H1 (cell line): ENCODE data around the gene ANKRD60. TPM values are rescaled to one million over a fixed set of nuclear protein-coding genes. Genes with fewer than 3 reads are reported as not detected.

Experiments
- CTCF ChIA-PET: fragments of 300-600 bp; sonication (Branson Sonifier 250); formaldehyde crosslinking; loops from one replicate; lab custom pipeline; 2021; ENCODE audit not compliant: partially characterized antibody; lab: Charles Lee
- POLR2A ChIA-PET: fragments of 300-600 bp; sonication (Branson Sonifier 250); formaldehyde crosslinking; loops from one replicate; lab custom pipeline; 2021; ENCODE audit warnings: inconsistent platforms; ENCODE audit not compliant: partially characterized antibody; lab: Charles Lee
- DNase-seq, 2 experiments: peaks; one replicate each; pipeline versions ENCODE4 v3.0.0 to v3.0.0-alpha.2; 2010 to 2022; ENCODE audit warnings: low spot score in 2 of 2, low read depth in 1 of 2, mixed read lengths in 1 of 2
- FAIRE-seq: peaks from 2 replicates; lab custom pipeline; 2011; peaks lifted over from hg19 to GRCh38; lab: Jason Lieb, UNC
- H2AFZ ChIP-seq: 2 replicates; pipeline ENCODE4 v1.8.1; 2012; ENCODE audit warnings: low read length, inconsistent platforms
- H2AK5ac ChIP-seq: 2 replicates; pipeline ENCODE4 v1.6.1; 2013; ENCODE audit warnings: low read depth, low read length
- H2BK120ac ChIP-seq: replicated peaks from 2 replicates; pipeline ENCODE3; 2013; ENCODE audit warnings: low read depth, low read length, inconsistent platforms
- H2BK12ac ChIP-seq: 2 replicates; pipeline ENCODE4 v1.6.1; 2013; ENCODE audit warnings: low read depth, low read length
- H2BK15ac ChIP-seq: 2 replicates; pipeline ENCODE4 v1.6.1; 2013; ENCODE audit warnings: low read length
- H2BK20ac ChIP-seq: 2 replicates; pipeline ENCODE4 v1.6.1; 2013; ENCODE audit warnings: low read length
- H2BK5ac ChIP-seq: 2 replicates; pipeline ENCODE4 v1.6.1; 2013; ENCODE audit warnings: low read depth, low read length
- H3K14ac ChIP-seq: 2 replicates; pipeline ENCODE4 v1.6.1; 2013; ENCODE audit warnings: inconsistent platforms; ENCODE audit not compliant: insufficient read length
- H3K18ac ChIP-seq: 2 replicates; pipeline ENCODE4 v1.6.1; 2013; ENCODE audit warnings: low read length; ENCODE audit errors: extremely low read depth
- H3K23ac ChIP-seq: 2 replicates; pipeline ENCODE4 v1.6.1; 2013; ENCODE audit warnings: inconsistent platforms; ENCODE audit not compliant: insufficient read length
- H3K23me2 ChIP-seq: 2 replicates; pipeline ENCODE4 v1.6.1; 2013; ENCODE audit warnings: low read depth, low read length
- H3K27ac ChIP-seq: 2 replicates; pipeline ENCODE4 v1.6.1; 2011; ENCODE audit warnings: low read depth, low read length, inconsistent platforms
- H3K27me3 ChIP-seq, 4 experiments: replicated peaks in 1 of 4; 1 replicate in 1 of 4; 2 replicates in 3 of 4; pipeline versions ENCODE4 v1.6.1 to v1.8.1; 2011 to 2013; ENCODE audit warnings: low read length in 3 of 4, mild to moderate bottlenecking in 3 of 4, inconsistent platforms in 2 of 4, mixed read lengths in 2 of 4, moderate library complexity in 1 of 4; ENCODE audit not compliant: control insufficient read depth in 3 of 4, insufficient read depth in 3 of 4; ENCODE audit errors: extremely low read depth in 1 of 4
- H3K36me3 ChIP-seq, 4 experiments: 2 replicates each; pipeline versions ENCODE4 v1.6.1 to v1.8.1; 2011 to 2013; ENCODE audit warnings: mild to moderate bottlenecking in 4 of 4, low read length in 3 of 4, moderate library complexity in 2 of 4, control low read depth in 1 of 4, inconsistent platforms in 1 of 4; ENCODE audit not compliant: insufficient read depth in 4 of 4, control insufficient read depth in 2 of 4
- H3K4ac ChIP-seq: replicated peaks from 2 replicates; pipeline ENCODE3; 2013; ENCODE audit warnings: low read length, low read depth, mixed read lengths, inconsistent platforms; ENCODE audit not compliant: insufficient read length
- H3K4me1 ChIP-seq, 4 experiments: replicated peaks in 1 of 4; 1 replicate in 1 of 4; 2 replicates in 3 of 4; pipeline versions ENCODE4 v1.6.1 to v1.8.1; 2011 to 2013; ENCODE audit warnings: low read length in 3 of 4, inconsistent platforms in 2 of 4, mixed read lengths in 1 of 4; ENCODE audit not compliant: insufficient read depth in 4 of 4, control insufficient read depth in 3 of 4
- H3K4me2 ChIP-seq, 2 experiments: 2 replicates each; pipeline versions ENCODE4 v1.6.1 to v1.8.1; 2011 to 2013; ENCODE audit warnings: low read depth in 2 of 2, low read length in 2 of 2, control low read depth in 1 of 2, inconsistent platforms in 1 of 2, mild to moderate bottlenecking in 1 of 2; ENCODE audit not compliant: insufficient read depth in 1 of 2
- H3K4me3 ChIP-seq, 4 experiments: fragments of 200-600, 300-600 bp in 1 of 4; sonication (generic), shearing (Covaris generic), sonication (Bioruptor Twin) in 1 of 4; 2 replicates each; pipeline versions ENCODE4 v1.5.1 to v1.8.1; 2011 to 2016; ENCODE audit warnings: low read length in 4 of 4, low read depth in 3 of 4, control low read depth in 2 of 4, inconsistent platforms in 2 of 4, mild to moderate bottlenecking in 2 of 4, mixed read lengths in 1 of 4, moderate library complexity in 1 of 4; ENCODE audit not compliant: insufficient read depth in 2 of 4; ENCODE audit errors: extremely low read depth in 1 of 4
- H3K56ac ChIP-seq: replicated peaks from 2 replicates; pipeline ENCODE3; 2013; ENCODE audit warnings: low read depth, mild to moderate bottlenecking, mixed read lengths, low read length, inconsistent platforms; ENCODE audit not compliant: insufficient read length
- H3K79me1 ChIP-seq: 2 replicates; pipeline ENCODE4 v1.6.1; 2013; ENCODE audit warnings: low read depth, low read length, control low read depth
- H3K79me2 ChIP-seq, 2 experiments: 2 replicates each; pipeline versions ENCODE4 v1.6.1 to v1.8.1; 2012 to 2013; ENCODE audit warnings: low read length in 2 of 2, mild to moderate bottlenecking in 2 of 2, inconsistent platforms in 1 of 2; ENCODE audit not compliant: insufficient read depth in 2 of 2, control insufficient read depth in 1 of 2
- H3K9ac ChIP-seq, 4 experiments: replicated peaks in 1 of 4; 1 replicate in 1 of 4; 2 replicates in 3 of 4; pipeline versions ENCODE4 v1.6.1 to v1.8.1; 2011 to 2013; ENCODE audit warnings: low read depth in 3 of 4, low read length in 3 of 4, control low read depth in 2 of 4, mild to moderate bottlenecking in 2 of 4, moderate library complexity in 2 of 4, inconsistent platforms in 1 of 4; ENCODE audit errors: extremely low read depth in 1 of 4
- H3K9me3 ChIP-seq, 2 experiments: 2 replicates each; pipeline versions ENCODE4 v1.6.1 to v1.8.1; 2012 to 2013; ENCODE audit warnings: mild to moderate bottlenecking in 2 of 2, moderate library complexity in 2 of 2, control low read depth in 1 of 2, inconsistent platforms in 1 of 2, low read depth in 1 of 2, low read length in 1 of 2, mixed read lengths in 1 of 2; ENCODE audit not compliant: insufficient read depth in 2 of 2
- H4K20me1 ChIP-seq, 2 experiments: replicated peaks in 1 of 2; 2 replicates each; pipeline versions ENCODE3 to v1.8.1; 2011 to 2013; ENCODE audit warnings: inconsistent platforms in 2 of 2, low read length in 2 of 2, mild to moderate bottlenecking in 1 of 2; ENCODE audit not compliant: insufficient read depth in 2 of 2, control insufficient read depth in 1 of 2
- H4K5ac ChIP-seq: 2 replicates; pipeline ENCODE4 v1.6.1; 2013; ENCODE audit warnings: low read length, low read depth, mixed read lengths, inconsistent platforms; ENCODE audit not compliant: insufficient read length
- H4K8ac ChIP-seq: 2 replicates; pipeline ENCODE4 v1.8.0; 2013; ENCODE audit warnings: mild to moderate bottlenecking, moderate library complexity, low read length, inconsistent platforms; ENCODE audit not compliant: insufficient read depth; ENCODE audit errors: extremely low read depth
- H4K91ac ChIP-seq: replicated peaks from 2 replicates; pipeline ENCODE3; 2013; ENCODE audit warnings: low read length, mixed read lengths, inconsistent platforms; ENCODE audit not compliant: insufficient read length
- BCL11A ChIP-seq, 2 experiments: IDR thresholded peaks; one replicate each; pipeline ENCODE4 v1.6.1; 2011; ENCODE audit warnings: low read depth in 2 of 2, low read length in 2 of 2, mild to moderate bottlenecking in 2 of 2
- CBX5 ChIP-seq: fragments of 300-800, 300-1000 bp; sonication (generic); IDR thresholded peaks from 2 replicates; pipeline ENCODE4 v1.7.1; 2016; ENCODE audit warnings: antibody characterized with exemption, low read length, low read depth
- CREB1 ChIP-seq: IDR thresholded peaks from 2 replicates; pipeline ENCODE4 v1.6.1; 2012; ENCODE audit warnings: inconsistent platforms
- RFX5 ChIP-seq: IDR thresholded peaks from 2 replicates; pipeline ENCODE4 v1.6.1; 2011; ENCODE audit warnings: low read depth, low read length, improper control_type of control experiment, borderline replicate concordance
- RNF2 ChIP-seq: fragments of 200-900, 300-1000 bp; sonication (generic); IDR thresholded peaks from 2 replicates; pipeline ENCODE4 v1.7.1; 2016; ENCODE audit warnings: borderline replicate concordance, low read depth, mild to moderate bottlenecking, antibody characterized with exemption, low read length; ENCODE audit not compliant: poor library complexity, severe bottlenecking; ENCODE audit errors: missing control alignments
- RXRA ChIP-seq: IDR thresholded peaks from 2 replicates; pipeline ENCODE4 v1.6.1; 2011; ENCODE audit warnings: low read depth, mild to moderate bottlenecking, low read length, moderate library complexity; ENCODE audit not compliant: insufficient read depth
- SIRT6 ChIP-seq: IDR thresholded peaks from one replicate; pipeline ENCODE4 v1.7.1; 2012; ENCODE audit warnings: low read length, inconsistent platforms
- TBP ChIP-seq: IDR thresholded peaks from 2 replicates; pipeline ENCODE4 v1.6.1; 2011; ENCODE audit warnings: low read depth, low read length, improper control_type of control experiment
- polyA plus RNA-seq, 7 experiments: library from polyadenylated mRNA; depleted of rRNA in 3 of 7; stranded (reverse) in 5 of 7; unstranded in 2 of 7; fragments of >200 nt in 5 of 7; fragments of 200-250 nt in 2 of 7; gene quantifications; 1 replicate in 5 of 7; 2 replicates in 1 of 7; 4 replicates in 1 of 7; pipeline versions ENCODE4 v1.2.1 to v1.2.3, GENCODE V29; 2011 to 2013; ENCODE audit warnings: missing spikeins in 2 of 7, mixed read lengths in 2 of 7
- total RNA-seq: library from RNA; stranded (reverse); fragmentation: NEBNext Ultra II Directional; extraction: Animal tissue kit (Norgen Biotek cat#: 25700); gene quantifications from 2 replicates; pipeline ENCODE4 v1.2.1, GENCODE V29; 2021

Gene ANKRD60
- total and polyA plus RNA-seq, 2 of the 8 experiments (the other 6 are each of a cell fraction or from before 2014, with no cell fraction given), result not detected

- Histone ChIP-seq H2AFZ (no peak overlapping the region), H3K36me3 (no peaks in the 10 kb centered on the region), H4K91ac (no peak overlapping the region)
These were observed 45.9 kb upstream of the ANKRD60 start for GRCh38 chr20:58274384-58274783.

More at GRCh38 chr20:58274384-58274783, 45.9 kb upstream of the ANKRD60 start:
- no peaks in the 10 kb centered on the region for H4K20me1 ChIP-seq
- no peaks in the 10 kb centered on the region for H3K9me3 ChIP-seq
- no peak overlapping the region for H2BK20ac ChIP-seq
- H3K23me2 ChIP-seq, result no peaks in the 10 kb centered on the region; the same call in 1 of the 2 replicates
- FAIRE-seq (no peak), DNase-seq (no peak)
- no peak overlapping the region for H3K27ac ChIP-seq
- H2BK15ac ChIP-seq, result no peak overlapping the region
- ChIA-PET CTCF (interaction anchor here (0.7 kb wide), 1 partner anchor 174 kb away, joined by 3 read pairs; no protein-coding TSS in a partner anchor), POLR2A (no interaction called here)
- H2BK120ac ChIP-seq, result no peak overlapping the region
- H2AK5ac ChIP-seq, result no peak overlapping the region
- H3K79me2 ChIP-seq, result 0 out of 4 replicates have a peak, but pooled peaks cover 0 to 3% of the 10 kb centered on the region in 2 experiments
- no peak overlapping the region for H3K18ac ChIP-seq
- no peak overlapping the region for H2BK5ac ChIP-seq
- no peak overlapping the region for H4K8ac ChIP-seq
- H3K4me2 ChIP-seq, result no peak overlapping the region
- H3K4me3 ChIP-seq, result no peak overlapping the region
- H3K9ac ChIP-seq, result no peak overlapping the region
- H3K14ac ChIP-seq, result no peak overlapping the region
- peaks cover 2% of the 10 kb centered on the region; the same call in 1 of the 2 replicates for H3K79me1 ChIP-seq
- no peak overlapping the region for H4K5ac ChIP-seq
- no peak for TF ChIP-seq CREB1
- no peak for TF ChIP-seq BCL11A (IDR thresholded peaks at IDR 0.05; ENCODE audit: low read depth in 2 of 2, low read length in 2 of 2)
- TF ChIP-seq CBX5, result no peak
- no peak for TF ChIP-seq SIRT6
- no peak for TF ChIP-seq TBP
- no peak for TF ChIP-seq RNF2
- no peak for TF ChIP-seq RFX5
- no peak for TF ChIP-seq RXRA
- no peaks in the 10 kb centered on the region for H3K4me1 ChIP-seq
- H3K27me3 ChIP-seq, result no peaks in the 10 kb centered on the region
- no peak overlapping the region for H3K4ac ChIP-seq
- H3K56ac ChIP-seq, result no peak overlapping the region
- no peak overlapping the region for H3K23ac ChIP-seq
- H2BK12ac ChIP-seq, result no peak overlapping the region
